Measurements from ENCODE around the gene LATS1.

The LATS1 gene

GRCh38 chr6:149657441-149657840 is 60.5 kb downstream of the LATS1 start:
- DNase-seq: no peak

- DNase-seq: no peak
Observed at GRCh38 chr6:149651056-149651455, 66.8 kb downstream of the LATS1 start.

GRCh38 chr6:149648148-149649145 is 69.5 kb downstream of the LATS1 start, which contains the start of gene KATNA1:
Gene KATNA1 (minus strand): TSS chr6:149648714. CDS start chr6:149638547, 10,167 bp downstream.
- DNase-seq: peak; percentile 96

- DNase-seq: no peak
Observed at GRCh38 chr6:149646599-149646998, 71.3 kb downstream of the LATS1 start.

GRCh38 chr6:149642829-149643580 is 74.9 kb downstream of the LATS1 start:
- no peak for DNase-seq

GRCh38 chr6:149636124-149636523 is 81.8 kb downstream of the LATS1 start:
- no peak for DNase-seq

- DNase-seq: no peak
Observed at GRCh38 chr6:149634315-149634714, 83.6 kb downstream of the LATS1 start.

- no peak for DNase-seq
Observed at GRCh38 chr6:149628875-149629510, 88.9 kb downstream of the LATS1 start.

GRCh38 chr6:149627672-149628071 is 90.2 kb downstream of the LATS1 start:
- no peak for DNase-seq

- no peak for DNase-seq
Observed at GRCh38 chr6:149615805-149616204, 102.1 kb downstream of the LATS1 start.

GRCh38 chr6:149614337-149614736 is 103.6 kb downstream of the LATS1 start:
- no peak for DNase-seq

- DNase-seq: no peak
Observed at GRCh38 chr6:149608381-149608982, 109.4 kb downstream of the LATS1 start.

All from activated CD8-positive, alpha-beta memory T cell treated with anti-CD3 and anti-CD28 coated beads for 24 hours (primary cell).